ENCODE measurements around the gene LRRFIP2.

Gene LRRFIP2

DNA sequence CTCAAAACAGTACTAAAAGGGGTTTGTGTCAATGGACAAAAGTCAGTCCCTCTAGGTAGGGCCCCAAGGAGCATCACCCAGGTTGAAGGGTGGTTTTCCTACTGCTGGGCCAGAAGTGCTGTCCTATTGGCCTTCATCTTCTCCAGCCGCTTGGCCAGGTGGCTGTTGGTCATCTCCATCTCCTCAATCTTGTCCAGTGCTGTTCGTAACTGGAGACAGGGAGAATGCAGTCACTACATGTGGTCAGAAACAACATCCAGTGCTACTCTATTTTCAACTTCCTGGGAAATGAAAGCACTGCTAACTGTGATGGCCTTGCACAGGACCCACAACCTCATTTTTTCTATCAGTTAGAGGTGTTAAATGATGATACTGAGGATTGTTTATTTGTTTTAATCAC is 120.6 kb downstream of the LRRFIP2 start:
- ChIA-PET POLR2A (no interaction called here), CTCF (no interaction called here)
- Histone ChIP-seq H3K4me1 (ENCODE audit: control insufficient read depth, insufficient read depth, low read length) (peaks cover 7% of the 10 kb centered on the region; the same call in 1 of the 2 replicates), H3K4me3 (ENCODE audit: low read depth, low read length) (no peak overlapping the region), H3K36me3 (ENCODE audit: control insufficient read depth in 2 of 2, insufficient read depth in 1 of 2, low read length in 2 of 2) (peaks cover 11 to 83% of the 10 kb centered on the region in 2 experiments; a peak in 2 of 3 replicates), H3K9me3 (ENCODE audit: control insufficient read depth, insufficient read depth, low read depth, low read length) (no peaks in the 10 kb centered on the region), H3K27ac (ENCODE audit: extremely low read depth, low read depth, low read length) (no peak overlapping the region)
- TF ChIP-seq, protein P1, sequence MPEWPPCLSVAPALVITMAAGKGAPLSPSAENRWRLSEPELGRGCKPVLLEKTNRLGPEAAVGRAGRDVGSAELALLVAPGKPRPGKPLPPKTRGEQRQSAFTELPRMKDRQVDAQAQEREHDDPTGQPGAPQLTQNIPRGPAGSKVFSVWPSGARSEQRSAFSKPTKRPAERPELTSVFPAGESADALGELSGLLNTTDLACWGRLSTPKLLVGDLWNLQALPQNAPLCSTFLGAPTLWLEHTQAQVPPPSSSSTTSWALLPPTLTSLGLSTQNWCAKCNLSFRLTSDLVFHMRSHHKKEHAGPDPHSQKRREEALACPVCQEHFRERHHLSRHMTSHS (tag by site-specific recombination; IDR thresholded peaks at IDR 0.05), result no peak
- TF ChIP-seq ZNF132 (tag by site-specific recombination; IDR thresholded peaks at IDR 0.05; ENCODE audit: borderline replicate concordance) (no peak), ZNF658 (tag by site-specific recombination; IDR thresholded peaks at IDR 0.05) (no peak), GLIS2 (tag by site-specific recombination; IDR thresholded peaks at IDR 0.05) (no peak)
- TF ChIP-seq, protein P2, sequence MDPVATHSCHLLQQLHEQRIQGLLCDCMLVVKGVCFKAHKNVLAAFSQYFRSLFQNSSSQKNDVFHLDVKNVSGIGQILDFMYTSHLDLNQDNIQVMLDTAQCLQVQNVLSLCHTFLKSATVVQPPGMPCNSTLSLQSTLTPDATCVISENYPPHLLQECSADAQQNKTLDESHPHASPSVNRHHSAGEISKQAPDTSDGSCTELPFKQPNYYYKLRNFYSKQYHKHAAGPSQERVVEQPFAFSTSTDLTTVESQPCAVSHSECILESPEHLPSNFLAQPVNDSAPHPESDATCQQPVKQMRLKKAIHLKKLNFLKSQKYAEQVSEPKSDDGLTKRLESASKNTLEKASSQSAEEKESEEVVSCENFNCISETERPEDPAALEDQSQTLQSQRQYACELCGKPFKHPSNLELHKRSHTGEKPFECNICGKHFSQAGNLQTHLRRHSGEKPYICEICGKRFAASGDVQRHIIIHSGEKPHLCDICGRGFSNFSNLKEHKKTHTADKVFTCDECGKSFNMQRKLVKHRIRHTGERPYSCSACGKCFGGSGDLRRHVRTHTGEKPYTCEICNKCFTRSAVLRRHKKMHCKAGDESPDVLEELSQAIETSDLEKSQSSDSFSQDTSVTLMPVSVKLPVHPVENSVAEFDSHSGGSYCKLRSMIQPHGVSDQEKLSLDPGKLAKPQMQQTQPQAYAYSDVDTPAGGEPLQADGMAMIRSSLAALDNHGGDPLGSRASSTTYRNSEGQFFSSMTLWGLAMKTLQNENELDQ (tag by site-specific recombination; IDR thresholded peaks at IDR 0.05; ENCODE audit: low read depth), result no peak

DNA sequence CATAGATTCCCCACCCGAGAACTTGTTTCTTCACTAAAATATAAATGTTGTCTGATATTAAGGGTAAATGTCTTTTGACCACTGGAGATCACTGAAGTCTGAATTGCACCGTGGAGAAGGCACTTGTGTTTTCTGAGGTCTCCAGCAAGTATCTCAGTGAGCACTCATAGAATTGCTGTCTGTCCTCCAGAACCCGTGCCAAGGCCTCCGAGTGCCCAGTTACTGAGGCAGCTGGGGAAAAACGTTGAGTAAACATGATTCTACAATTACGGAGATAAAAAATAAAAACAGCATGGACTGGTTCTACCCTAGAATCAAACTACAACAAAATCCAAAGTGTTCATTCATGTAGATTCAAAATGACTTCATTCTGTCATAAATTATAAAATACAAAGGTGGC is 121.0 kb downstream of the LRRFIP2 start:
- H3K27ac ChIP-seq (ENCODE audit: extremely low read depth, low read depth, low read length), result no peak overlapping the region
- no peak overlapping the region for H3K4me3 ChIP-seq (ENCODE audit: low read depth, low read length)
- peaks cover 10 to 83% of the 10 kb centered on the region in 2 experiments; a peak in 2 of 3 replicates for H3K36me3 ChIP-seq (ENCODE audit: control insufficient read depth in 2 of 2, insufficient read depth in 1 of 2, low read length in 2 of 2)
- H3K4me1 ChIP-seq (ENCODE audit: control insufficient read depth, insufficient read depth, low read length), result peaks cover 7% of the 10 kb centered on the region; the same call in 1 of the 2 replicates
- no peak for TF ChIP-seq SP3 (tag by site-specific recombination; IDR thresholded peaks at IDR 0.05)
- TF ChIP-seq ZNF223 (tag by site-specific recombination; IDR thresholded peaks at IDR 0.05), result no peak
- no peak for TF ChIP-seq ZFP41 (tag by site-specific recombination; IDR thresholded peaks at IDR 0.05; ENCODE audit: borderline replicate concordance)
- TF ChIP-seq ZIC2 (tag by site-specific recombination; IDR thresholded peaks at IDR 0.05), result no peak
- no peak for TF ChIP-seq ZNF664 (tag by site-specific recombination; IDR thresholded peaks at IDR 0.05)
- TF ChIP-seq ZNF571 (tag by site-specific recombination; IDR thresholded peaks at IDR 0.05), result no peak
- no peak for TF ChIP-seq ZFP3 (tag by site-specific recombination; IDR thresholded peaks at IDR 0.05; ENCODE audit: low read depth)
- TF ChIP-seq TCF7L2 (IDR thresholded peaks at IDR 0.05; ENCODE audit: borderline replicate concordance, low read depth, low read length), result no peak
- ChIA-PET POLR2A (no interaction called here), CTCF (no interaction called here)
- no peaks in the 10 kb centered on the region for H3K9me3 ChIP-seq (ENCODE audit: control insufficient read depth, insufficient read depth, low read depth, low read length)

DNA sequence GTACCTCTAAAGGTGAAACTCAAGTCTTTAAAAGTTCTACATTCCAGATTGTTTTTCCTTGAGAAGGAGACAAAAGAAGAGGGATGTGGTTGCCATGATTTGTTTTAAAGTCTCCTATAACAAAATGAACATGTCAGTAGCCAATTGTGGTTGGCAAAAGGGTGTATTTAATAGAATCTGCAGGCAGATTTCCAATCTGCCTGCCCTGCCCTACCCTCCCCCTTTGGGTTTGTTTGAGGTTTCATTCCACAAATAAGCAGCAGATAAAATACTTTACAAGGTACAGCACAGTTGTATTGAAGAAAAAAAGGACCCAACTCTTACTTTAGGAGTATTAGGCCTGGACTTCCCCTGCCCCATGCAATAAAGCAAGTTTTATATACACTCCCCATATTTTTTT is 121.5 kb downstream of the LRRFIP2 start:
- CTCF ChIA-PET, result no interaction called here
- H3K4me3 ChIP-seq (ENCODE audit: low read depth, low read length), result no peak overlapping the region
- POLR2A ChIA-PET, result no interaction called here
- peaks cover 7% of the 10 kb centered on the region; the same call in 1 of the 2 replicates for H3K4me1 ChIP-seq (ENCODE audit: control insufficient read depth, insufficient read depth, low read length)
- no peak overlapping the region for H3K27ac ChIP-seq (ENCODE audit: extremely low read depth, low read depth, low read length)
- no peaks in the 10 kb centered on the region for H3K9me3 ChIP-seq (ENCODE audit: control insufficient read depth, insufficient read depth, low read depth, low read length)
- peaks cover 9 to 83% of the 10 kb centered on the region in 2 experiments; a peak in 2 of 3 replicates for H3K36me3 ChIP-seq (ENCODE audit: control insufficient read depth in 2 of 2, insufficient read depth in 1 of 2, low read length in 2 of 2)
- TF ChIP-seq ZNF202 (tag by site-specific recombination; IDR thresholded peaks at IDR 0.05; ENCODE audit: borderline replicate concordance) (no peak), ZNF701 (tag by site-specific recombination; IDR thresholded peaks at IDR 0.05) (no peak), ZNF311 (tag by site-specific recombination; IDR thresholded peaks at IDR 0.05; ENCODE audit: borderline replicate concordance) (no peak), ZNF571 (tag by site-specific recombination; IDR thresholded peaks at IDR 0.05) (no peak), ZFP37 (tag by site-specific recombination; IDR thresholded peaks at IDR 0.05) (no peak), ZNF121 (tag by site-specific recombination; IDR thresholded peaks at IDR 0.05) (no peak), ZNF626 (tag by site-specific recombination; IDR thresholded peaks at IDR 0.05) (no peak), ZNF114 (tag by site-specific recombination; IDR thresholded peaks at IDR 0.05) (no peak), ZNF621 (tag by site-specific recombination; IDR thresholded peaks at IDR 0.05) (no peak)
- TF ChIP-seq, protein P3, sequence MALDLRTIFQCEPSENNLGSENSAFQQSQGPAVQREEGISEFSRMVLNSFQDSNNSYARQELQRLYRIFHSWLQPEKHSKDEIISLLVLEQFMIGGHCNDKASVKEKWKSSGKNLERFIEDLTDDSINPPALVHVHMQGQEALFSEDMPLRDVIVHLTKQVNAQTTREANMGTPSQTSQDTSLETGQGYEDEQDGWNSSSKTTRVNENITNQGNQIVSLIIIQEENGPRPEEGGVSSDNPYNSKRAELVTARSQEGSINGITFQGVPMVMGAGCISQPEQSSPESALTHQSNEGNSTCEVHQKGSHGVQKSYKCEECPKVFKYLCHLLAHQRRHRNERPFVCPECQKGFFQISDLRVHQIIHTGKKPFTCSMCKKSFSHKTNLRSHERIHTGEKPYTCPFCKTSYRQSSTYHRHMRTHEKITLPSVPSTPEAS (tag by site-specific recombination; IDR thresholded peaks at IDR 0.05), result no peak
- TF ChIP-seq, protein P4, sequence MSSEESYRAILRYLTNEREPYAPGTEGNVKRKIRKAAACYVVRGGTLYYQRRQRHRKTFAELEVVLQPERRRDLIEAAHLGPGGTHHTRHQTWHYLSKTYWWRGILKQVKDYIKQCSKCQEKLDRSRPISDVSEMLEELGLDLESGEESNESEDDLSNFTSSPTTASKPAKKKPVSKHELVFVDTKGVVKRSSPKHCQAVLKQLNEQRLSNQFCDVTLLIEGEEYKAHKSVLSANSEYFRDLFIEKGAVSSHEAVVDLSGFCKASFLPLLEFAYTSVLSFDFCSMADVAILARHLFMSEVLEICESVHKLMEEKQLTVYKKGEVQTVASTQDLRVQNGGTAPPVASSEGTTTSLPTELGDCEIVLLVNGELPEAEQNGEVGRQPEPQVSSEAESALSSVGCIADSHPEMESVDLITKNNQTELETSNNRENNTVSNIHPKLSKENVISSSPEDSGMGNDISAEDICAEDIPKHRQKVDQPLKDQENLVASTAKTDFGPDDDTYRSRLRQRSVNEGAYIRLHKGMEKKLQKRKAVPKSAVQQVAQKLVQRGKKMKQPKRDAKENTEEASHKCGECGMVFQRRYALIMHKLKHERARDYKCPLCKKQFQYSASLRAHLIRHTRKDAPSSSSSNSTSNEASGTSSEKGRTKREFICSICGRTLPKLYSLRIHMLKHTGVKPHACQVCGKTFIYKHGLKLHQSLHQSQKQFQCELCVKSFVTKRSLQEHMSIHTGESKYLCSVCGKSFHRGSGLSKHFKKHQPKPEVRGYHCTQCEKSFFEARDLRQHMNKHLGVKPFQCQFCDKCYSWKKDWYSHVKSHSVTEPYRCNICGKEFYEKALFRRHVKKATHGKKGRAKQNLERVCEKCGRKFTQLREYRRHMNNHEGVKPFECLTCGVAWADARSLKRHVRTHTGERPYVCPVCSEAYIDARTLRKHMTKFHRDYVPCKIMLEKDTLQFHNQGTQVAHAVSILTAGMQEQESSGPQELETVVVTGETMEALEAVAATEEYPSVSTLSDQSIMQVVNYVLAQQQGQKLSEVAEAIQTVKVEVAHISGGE (tag by site-specific recombination; conservative IDR thresholded peaks at IDR 0.05; ENCODE audit: low read depth), result no peak
- TF ChIP-seq, protein P5, sequence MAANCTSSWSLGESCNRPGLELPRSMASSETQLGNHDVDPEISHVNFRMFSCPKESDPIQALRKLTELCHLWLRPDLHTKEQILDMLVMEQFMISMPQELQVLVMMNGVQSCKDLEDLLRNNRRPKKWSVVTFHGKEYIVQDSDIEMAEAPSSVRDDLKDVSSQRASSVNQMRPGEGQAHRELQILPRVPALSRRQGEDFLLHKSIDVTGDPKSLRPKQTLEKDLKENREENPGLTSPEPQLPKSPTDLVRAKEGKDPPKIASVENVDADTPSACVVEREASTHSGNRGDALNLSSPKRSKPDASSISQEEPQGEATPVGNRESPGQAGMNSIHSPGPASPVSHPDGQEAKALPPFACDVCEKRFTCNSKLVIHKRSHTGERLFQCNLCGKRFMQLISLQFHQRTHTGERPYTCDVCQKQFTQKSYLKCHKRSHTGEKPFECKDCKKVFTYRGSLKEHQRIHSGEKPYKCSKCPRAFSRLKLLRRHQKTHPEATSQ (tag by site-specific recombination; IDR thresholded peaks at IDR 0.05), result no peak

All from HEK293 (cell line).